ENCODE data around the gene FRMD4B. TPM values are rescaled to one million over a fixed set of nuclear protein-coding genes. Genes with fewer than 3 reads are reported as not detected.

The FRMD4B gene
- polyA plus RNA-seq (2013, experiment 1 of 2) = 4.5 TPM
- polyA plus RNA-seq (2013, experiment 2 of 2) = 7.8 TPM

GRCh38 chr3:69385723-69386555, at the start of gene FRMD4B:
Gene FRMD4B, minus strand, starts transcription at chr3:69386088. Its CDS starts 99 bp downstream, at chr3:69385989.
- Histone ChIP-seq H3K36me3 (ENCODE audit: insufficient read depth, low read length) (no peaks in the 10 kb centered on the region), H3K27me3 (ENCODE audit: insufficient read depth, low read length) (peaks cover 38% of the 10 kb centered on the region), H3K4me3 (ENCODE audit: low read length) (peak within 1 kb of the TSS; percentile 58), H3K9me3 (ENCODE audit: insufficient read depth, low read depth, low read length) (no peaks in the 10 kb centered on the region), H3K9ac (ENCODE audit: low read depth, low read length) (peak within 1 kb of the TSS; percentile 50), H3K27ac (ENCODE audit: low read depth, low read length) (no peak within 1 kb of the TSS), H3K4me1 (ENCODE audit: insufficient read depth, low read length) (peaks cover 13% of the 10 kb centered on the region; the same call in 1 of the 2 replicates)
- WGBS = 3% methylated on average over 65 of the region's 65 CpGs

- Histone ChIP-seq H3K4me3 (ENCODE audit: low read length) (no peak overlapping the region), H3K9ac (ENCODE audit: low read depth, low read length) (no peak overlapping the region), H3K27ac (ENCODE audit: low read depth, low read length) (no peak overlapping the region)
Observed at GRCh38 chr3:69433969-69434325, 48.1 kb upstream of the FRMD4B start.

GRCh38 chr3:69433121-69433968, 47.5 kb upstream of the FRMD4B start:
- H3K9me3 ChIP-seq (ENCODE audit: insufficient read depth, low read depth, low read length) = no peaks in the 10 kb centered on the region
- no peaks in the 10 kb centered on the region for H3K36me3 ChIP-seq (ENCODE audit: insufficient read depth, low read length)
- H3K4me3 ChIP-seq (ENCODE audit: low read length) = no peak overlapping the region
- 94% methylated on average over 6 of the region's 6 CpGs for WGBS
- no peak overlapping the region for H3K9ac ChIP-seq (ENCODE audit: low read depth, low read length)
- H3K27me3 ChIP-seq (ENCODE audit: insufficient read depth, low read length) = no peaks in the 10 kb centered on the region
- no peaks in the 10 kb centered on the region for H3K4me1 ChIP-seq (ENCODE audit: insufficient read depth, low read length)
- H3K27ac ChIP-seq (ENCODE audit: low read depth, low read length) = no peak overlapping the region

More at GRCh38 chr3:69433969-69434325, 48.1 kb upstream of the FRMD4B start:
- WGBS = 90% methylated on average over 4 of the region's 4 CpGs
- Histone ChIP-seq H3K9me3 (ENCODE audit: insufficient read depth, low read depth, low read length) (no peaks in the 10 kb centered on the region), H3K36me3 (ENCODE audit: insufficient read depth, low read length) (no peaks in the 10 kb centered on the region), H3K27me3 (ENCODE audit: insufficient read depth, low read length) (no peaks in the 10 kb centered on the region), H3K4me1 (ENCODE audit: insufficient read depth, low read length) (no peaks in the 10 kb centered on the region)

GRCh38 chr3:69428657-69429255, 42.9 kb upstream of the FRMD4B start:
- WGBS = 97% methylated on average over 1 of the region's 1 CpG
- Histone ChIP-seq H3K27ac (ENCODE audit: low read depth, low read length) (no peak overlapping the region), H3K9me3 (ENCODE audit: insufficient read depth, low read depth, low read length) (no peaks in the 10 kb centered on the region), H3K9ac (ENCODE audit: low read depth, low read length) (no peak overlapping the region), H3K4me3 (ENCODE audit: low read length) (no peak overlapping the region), H3K27me3 (ENCODE audit: insufficient read depth, low read length) (no peaks in the 10 kb centered on the region), H3K36me3 (ENCODE audit: insufficient read depth, low read length) (no peaks in the 10 kb centered on the region), H3K4me1 (ENCODE audit: insufficient read depth, low read length) (no peaks in the 10 kb centered on the region)

- Histone ChIP-seq H3K4me3 (ENCODE audit: low read length) (no peak overlapping the region), H3K27ac (ENCODE audit: low read depth, low read length) (no peak overlapping the region), H3K36me3 (ENCODE audit: insufficient read depth, low read length) (no peaks in the 10 kb centered on the region), H3K9ac (ENCODE audit: low read depth, low read length) (no peak overlapping the region), H3K4me1 (ENCODE audit: insufficient read depth, low read length) (no peaks in the 10 kb centered on the region), H3K9me3 (ENCODE audit: insufficient read depth, low read depth, low read length) (no peaks in the 10 kb centered on the region), H3K27me3 (ENCODE audit: insufficient read depth, low read length) (no peaks in the 10 kb centered on the region)
Observed at GRCh38 chr3:69426967-69427304, 41.0 kb upstream of the FRMD4B start.

- H3K9me3 ChIP-seq (ENCODE audit: insufficient read depth, low read depth, low read length) = no peaks in the 10 kb centered on the region
- 78% methylated on average over 7 of the region's 7 CpGs for WGBS
- no peak overlapping the region for H3K4me3 ChIP-seq (ENCODE audit: low read length)
- no peaks in the 10 kb centered on the region for H3K4me1 ChIP-seq (ENCODE audit: insufficient read depth, low read length)
- H3K27ac ChIP-seq (ENCODE audit: low read depth, low read length) = no peak overlapping the region
- H3K36me3 ChIP-seq (ENCODE audit: insufficient read depth, low read length) = no peaks in the 10 kb centered on the region
- H3K27me3 ChIP-seq (ENCODE audit: insufficient read depth, low read length) = no peaks in the 10 kb centered on the region
- no peak overlapping the region for H3K9ac ChIP-seq (ENCODE audit: low read depth, low read length)
Observed at GRCh38 chr3:69426291-69426966, 40.5 kb upstream of the FRMD4B start.

- WGBS = 66% methylated on average over 4 of the region's 4 CpGs
- Histone ChIP-seq H3K4me1 (ENCODE audit: insufficient read depth, low read length) (no peaks in the 10 kb centered on the region), H3K36me3 (ENCODE audit: insufficient read depth, low read length) (no peaks in the 10 kb centered on the region)
Observed at GRCh38 chr3:69425249-69425648, 39.4 kb upstream of the FRMD4B start.

GRCh38 chr3:69423463-69424155, 37.7 kb upstream of the FRMD4B start:
- H3K27me3 ChIP-seq (ENCODE audit: insufficient read depth, low read length) = no peaks in the 10 kb centered on the region
- 95% methylated on average over 3 of the region's 3 CpGs for WGBS

More at GRCh38 chr3:69425249-69425648, 39.4 kb upstream of the FRMD4B start:
- no peaks in the 10 kb centered on the region for H3K9me3 ChIP-seq (ENCODE audit: insufficient read depth, low read depth, low read length)
- H3K9ac ChIP-seq (ENCODE audit: low read depth, low read length) = no peak overlapping the region
- H3K27ac ChIP-seq (ENCODE audit: low read depth, low read length) = no peak overlapping the region
- H3K4me3 ChIP-seq (ENCODE audit: low read length) = no peak overlapping the region
- no peaks in the 10 kb centered on the region for H3K27me3 ChIP-seq (ENCODE audit: insufficient read depth, low read length)

GRCh38 chr3:69422751-69423150, 36.9 kb upstream of the FRMD4B start:
- no peak overlapping the region for H3K9ac ChIP-seq (ENCODE audit: low read depth, low read length)
- H3K9me3 ChIP-seq (ENCODE audit: insufficient read depth, low read depth, low read length) = no peaks in the 10 kb centered on the region
- 92% methylated on average over 1 of the region's 1 CpG for WGBS
- H3K27me3 ChIP-seq (ENCODE audit: insufficient read depth, low read length) = no peaks in the 10 kb centered on the region
- H3K27ac ChIP-seq (ENCODE audit: low read depth, low read length) = no peak overlapping the region
- no peaks in the 10 kb centered on the region for H3K4me1 ChIP-seq (ENCODE audit: insufficient read depth, low read length)
- H3K4me3 ChIP-seq (ENCODE audit: low read length) = no peak overlapping the region
- no peaks in the 10 kb centered on the region for H3K36me3 ChIP-seq (ENCODE audit: insufficient read depth, low read length)

More at GRCh38 chr3:69423463-69424155, 37.7 kb upstream of the FRMD4B start:
- Histone ChIP-seq H3K4me3 (ENCODE audit: low read length) (no peak overlapping the region), H3K9ac (ENCODE audit: low read depth, low read length) (no peak overlapping the region), H3K27ac (ENCODE audit: low read depth, low read length) (no peak overlapping the region), H3K4me1 (ENCODE audit: insufficient read depth, low read length) (no peaks in the 10 kb centered on the region), H3K9me3 (ENCODE audit: insufficient read depth, low read depth, low read length) (no peaks in the 10 kb centered on the region), H3K36me3 (ENCODE audit: insufficient read depth, low read length) (no peaks in the 10 kb centered on the region)

- Histone ChIP-seq H3K4me3 (ENCODE audit: low read length) (no peak overlapping the region), H3K4me1 (ENCODE audit: insufficient read depth, low read length) (no peaks in the 10 kb centered on the region), H3K27ac (ENCODE audit: low read depth, low read length) (no peak overlapping the region), H3K9ac (ENCODE audit: low read depth, low read length) (no peak overlapping the region), H3K36me3 (ENCODE audit: insufficient read depth, low read length) (no peaks in the 10 kb centered on the region), H3K9me3 (ENCODE audit: insufficient read depth, low read depth, low read length) (no peaks in the 10 kb centered on the region), H3K27me3 (ENCODE audit: insufficient read depth, low read length) (no peaks in the 10 kb centered on the region)
- 85% methylated on average over 5 of the region's 5 CpGs for WGBS
Observed at GRCh38 chr3:69420781-69421520, 35.1 kb upstream of the FRMD4B start.

All from HUES64 (cell line).